ENCODE results near the gene CDC42EP4. TPM values are rescaled to one million over a fixed set of nuclear protein-coding genes. Genes with fewer than 3 reads are reported as not detected.

The CDC42EP4 gene
- total RNA-seq, 2 donors from 2014 or later: 1.1 to 1.8 TPM

DNA sequence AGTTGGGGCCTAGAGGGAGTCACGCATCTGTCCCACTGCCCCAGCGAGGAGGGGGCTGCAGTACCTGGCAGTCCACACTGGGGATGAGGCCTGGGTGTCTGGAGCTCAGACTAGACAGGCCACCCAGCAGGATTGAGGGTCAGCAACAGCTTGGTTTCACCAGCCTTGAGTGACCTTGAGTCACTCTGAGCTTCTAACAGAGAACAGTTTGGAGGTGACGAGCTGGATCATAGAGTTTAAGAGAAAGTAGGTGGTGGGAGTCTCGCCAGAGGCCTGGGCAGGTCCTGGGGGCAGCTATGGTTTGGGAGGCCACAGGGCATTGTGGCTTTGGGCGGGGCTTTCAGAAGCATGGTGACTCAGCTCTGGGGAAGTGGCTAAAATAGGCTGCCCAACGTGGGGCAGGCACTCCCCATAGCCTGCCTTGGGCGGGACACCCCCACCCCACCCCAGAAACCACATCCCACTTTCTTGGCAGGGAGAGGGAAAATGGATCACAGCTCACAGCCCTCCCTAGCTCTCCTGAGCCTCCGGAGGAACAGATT, 20.5 kb downstream of the CDC42EP4 start:
- no peaks in the 10 kb centered on the region for H3K36me3 Mint-ChIP-seq
- no peaks in the 10 kb centered on the region for H3K9me3 Mint-ChIP-seq
- ATAC-seq: peak; percentile 30 to 87
- H3K27ac Mint-ChIP-seq: peak overlapping the region in 1 of 2 donors; percentile 14
- peak in 1 of 2 donors; percentile 68 for DNase-seq (ENCODE audit: low spot score in 2 of 2)

DNA sequence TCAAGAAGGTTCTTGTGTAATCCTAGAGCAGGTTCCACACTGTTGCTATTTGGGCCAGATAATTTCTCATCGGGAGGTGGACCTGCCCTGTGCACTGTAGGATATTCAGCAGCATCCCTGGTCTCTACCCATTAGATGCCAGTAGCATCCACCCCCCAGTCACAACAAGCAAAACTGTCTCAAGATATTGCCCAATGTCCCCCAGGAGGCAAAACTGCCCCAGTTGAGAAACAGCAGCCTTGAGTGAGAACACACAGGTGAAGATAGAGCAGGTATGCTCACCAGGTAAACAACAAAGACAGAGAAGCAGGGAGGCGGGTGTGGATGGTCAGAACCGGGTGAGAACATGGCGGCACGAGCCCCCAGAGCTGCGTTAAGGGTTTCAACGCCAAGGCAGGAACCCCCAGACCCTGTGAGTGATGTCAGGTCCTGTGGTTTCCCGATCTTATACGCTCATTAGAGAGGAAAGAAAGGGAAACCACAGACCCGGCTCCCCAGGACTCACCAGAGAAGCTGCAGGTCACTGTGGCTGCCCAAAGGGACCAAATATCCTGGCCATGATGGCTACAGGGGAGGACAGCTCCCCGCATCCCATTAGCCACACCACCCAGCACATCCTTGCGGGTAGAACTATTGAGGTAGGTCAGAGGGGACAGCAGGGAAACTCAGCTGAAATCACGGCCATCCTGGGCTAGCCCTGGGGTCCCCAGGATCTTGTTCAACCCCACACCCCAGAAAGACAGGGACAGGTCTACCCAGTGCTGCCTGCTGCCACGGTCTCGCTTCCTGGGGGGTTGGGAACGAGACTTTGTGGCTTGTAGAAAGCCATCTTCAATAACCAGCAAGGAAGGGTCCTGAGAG, 21.2 kb downstream of the CDC42EP4 start:
- no peaks in the 10 kb centered on the region for H3K36me3 Mint-ChIP-seq
- H3K9me3 Mint-ChIP-seq: no peaks in the 10 kb centered on the region
- ATAC-seq (peak in 1 of 2 donors; percentile 41), DNase-seq (ENCODE audit: low spot score in 2 of 2) (no peak)
- H3K27ac Mint-ChIP-seq: peak overlapping the region in 1 of 2 donors; percentile 46

DNA sequence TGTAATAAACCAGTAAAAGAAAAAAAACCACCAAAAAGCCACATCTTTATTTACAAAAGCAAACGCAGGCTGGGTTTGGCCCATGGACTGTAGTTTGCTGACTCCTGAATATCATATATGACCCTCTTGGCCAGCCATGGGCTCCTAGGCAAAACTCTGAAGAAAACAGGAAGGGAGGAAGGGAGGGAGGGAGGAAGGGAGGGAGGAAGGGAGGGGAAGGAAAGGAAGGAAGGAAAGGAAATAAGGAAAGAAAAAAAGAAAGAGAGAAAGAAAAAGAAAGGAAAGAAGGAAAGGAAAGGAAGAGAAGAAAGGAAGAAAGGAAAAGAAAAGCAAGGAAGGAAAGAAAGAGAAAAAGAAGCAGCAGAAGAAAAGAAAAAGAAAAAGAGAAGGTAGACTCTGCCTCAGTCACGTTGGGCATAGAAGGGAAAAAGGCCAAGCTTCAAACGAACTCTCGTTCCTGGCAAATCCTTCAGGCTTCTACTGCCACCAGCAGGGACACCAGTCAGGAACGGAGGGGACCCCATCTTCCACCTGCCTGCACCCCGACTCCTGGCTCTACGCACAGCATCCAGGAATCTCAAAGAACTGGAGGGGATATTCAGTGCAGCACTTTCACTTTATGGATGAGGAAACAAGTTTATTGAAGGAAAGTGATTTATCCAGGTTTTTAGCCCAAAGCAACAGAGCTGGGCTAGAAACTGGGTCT, 22.1 kb downstream of the CDC42EP4 start:
- Mint-ChIP-seq H3K36me3 (no peaks in the 10 kb centered on the region), H3K9me3 (no peaks in the 10 kb centered on the region), H3K27ac (peak overlapping the region in 1 of 2 donors; percentile 4)
- ATAC-seq (no peak), DNase-seq (ENCODE audit: low spot score in 2 of 2) (no peak)

DNA sequence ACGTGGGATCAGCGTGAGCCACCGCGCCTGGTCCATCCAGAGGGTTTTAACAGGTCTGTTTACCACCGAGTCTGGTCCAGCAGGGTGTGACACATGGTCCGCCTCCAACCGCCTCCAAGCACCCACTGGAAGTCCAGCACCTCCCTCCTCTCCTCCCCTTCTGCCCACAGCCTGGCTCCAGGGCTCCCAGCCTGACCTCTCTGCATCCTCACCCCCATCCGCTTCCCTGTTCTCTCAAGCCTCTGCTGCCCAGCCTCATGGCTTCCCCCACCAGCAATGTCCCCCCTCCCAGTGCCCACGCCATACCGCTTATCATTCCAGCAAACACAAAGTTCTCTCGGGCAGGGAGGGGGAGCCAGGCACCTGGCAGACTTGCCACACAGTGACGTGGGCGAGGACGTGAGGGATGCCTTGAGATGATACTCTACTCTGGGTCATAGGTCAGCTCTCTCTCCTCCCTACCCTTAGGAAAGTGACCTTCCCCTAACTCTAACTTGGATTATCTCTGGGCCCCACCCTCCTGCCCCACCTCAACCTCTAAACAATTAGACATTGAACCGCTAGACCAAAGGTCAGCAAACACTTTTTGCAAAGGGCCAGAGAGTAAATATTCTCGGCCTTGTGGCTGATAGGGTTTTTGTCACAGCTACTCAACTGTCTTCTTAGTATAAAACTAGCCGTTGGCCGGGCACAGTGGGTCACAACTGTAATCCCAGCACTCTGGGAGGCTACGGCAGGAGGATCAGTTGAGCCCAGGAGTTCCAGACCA, 23.1 kb downstream of the CDC42EP4 start:
- ATAC-seq (no peak), DNase-seq (ENCODE audit: low spot score in 2 of 2) (no peak)
- Mint-ChIP-seq H3K27ac (no peak overlapping the region), H3K36me3 (no peaks in the 10 kb centered on the region), H3K9me3 (no peaks in the 10 kb centered on the region)

DNA sequence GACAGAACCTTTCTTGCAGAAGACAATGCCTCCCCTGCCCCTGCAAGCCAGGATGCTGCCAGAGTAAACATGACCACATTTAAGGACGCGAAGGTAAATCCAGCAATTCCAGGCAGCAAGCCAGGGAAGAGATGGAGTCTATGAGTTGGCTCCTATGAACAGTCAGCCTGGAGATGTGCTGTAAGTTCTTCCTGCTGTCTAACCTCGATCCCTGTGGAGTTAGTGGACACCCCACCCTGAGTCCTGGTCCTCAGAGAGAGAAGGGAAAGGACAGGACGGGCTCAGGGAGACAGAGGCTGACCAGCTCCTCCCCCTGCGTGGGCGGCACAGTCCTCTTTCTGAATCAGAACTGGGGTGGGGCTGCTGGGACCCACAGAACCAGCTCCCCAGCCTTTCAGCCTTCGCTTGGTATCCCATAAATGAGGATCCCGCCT, 24.9 kb downstream of the CDC42EP4 start:
- H3K27ac Mint-ChIP-seq: no peak overlapping the region
- H3K36me3 Mint-ChIP-seq: no peaks in the 10 kb centered on the region
- H3K9me3 Mint-ChIP-seq: no peaks in the 10 kb centered on the region
- ATAC-seq (no peak), DNase-seq (ENCODE audit: low spot score in 2 of 2) (no peak)

DNA sequence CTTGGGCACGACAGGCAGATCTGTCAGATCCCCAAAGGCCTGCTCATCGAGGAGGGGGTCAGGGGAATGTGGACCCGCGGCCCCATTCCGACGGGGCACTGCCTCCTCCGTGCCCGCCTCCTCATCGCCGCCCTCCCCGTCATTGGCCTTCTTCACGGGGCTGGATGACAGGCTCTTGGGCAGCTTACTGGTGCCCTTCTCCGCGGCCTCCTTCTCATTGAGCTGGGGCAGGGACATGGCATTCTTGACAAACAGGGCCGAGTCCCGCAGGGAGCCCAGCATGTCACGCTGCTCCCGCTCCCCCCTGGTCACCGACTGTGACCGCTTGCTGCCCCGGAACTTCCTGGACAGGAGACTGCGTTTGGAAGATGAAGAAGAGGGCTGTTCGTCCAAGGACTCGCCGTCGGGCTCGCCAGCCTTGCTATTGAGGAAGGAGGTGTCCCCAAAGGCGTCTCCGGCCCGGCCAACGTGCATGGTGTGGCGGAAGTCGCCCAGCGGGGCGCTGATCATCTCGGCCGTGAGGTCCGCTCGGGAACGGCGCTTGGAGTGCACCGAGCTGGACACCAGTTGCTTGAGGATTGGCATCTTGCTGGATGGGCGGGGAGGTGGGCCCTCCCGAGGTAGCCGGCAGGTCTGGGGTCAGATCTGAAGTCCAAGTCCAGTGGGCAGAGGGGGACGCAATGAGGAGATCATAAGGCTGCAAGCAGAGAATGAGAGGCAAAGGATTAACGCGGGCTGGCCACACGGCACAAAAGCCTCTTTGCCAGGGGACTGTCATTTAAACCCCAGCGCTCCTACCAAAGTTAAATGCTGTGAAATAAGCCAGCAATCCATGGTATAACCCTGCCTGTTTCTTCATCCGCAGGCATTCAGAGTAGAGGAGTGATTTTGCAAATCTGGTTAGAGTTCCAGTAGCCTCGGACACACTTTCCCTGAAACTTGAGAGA, 25.6 kb downstream of the CDC42EP4 start:
- DNase-seq (ENCODE audit: low spot score in 2 of 2) (no peak), ATAC-seq (no peak)
- Mint-ChIP-seq H3K36me3 (no peaks in the 10 kb centered on the region), H3K9me3 (no peaks in the 10 kb centered on the region), H3K27ac (no peak overlapping the region)

DNA sequence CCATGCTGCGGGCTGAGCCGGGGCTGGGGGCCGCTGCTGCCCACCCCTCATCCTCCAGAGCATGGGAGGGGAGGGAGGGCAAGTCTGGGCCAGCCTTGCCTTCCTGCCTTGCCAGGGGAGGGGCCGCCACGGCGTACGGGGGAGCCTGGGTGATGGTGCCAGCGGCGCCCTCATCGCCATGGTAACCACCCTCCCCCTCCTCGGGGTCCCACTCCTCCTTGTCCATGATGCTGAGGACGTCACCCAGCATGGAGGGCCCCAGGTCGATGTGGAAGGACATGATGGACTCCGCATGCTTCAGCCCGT, 26.2 kb downstream of the CDC42EP4 start:
- Mint-ChIP-seq H3K27ac (no peak overlapping the region), H3K36me3 (no peaks in the 10 kb centered on the region), H3K9me3 (no peaks in the 10 kb centered on the region)
- no peak for ATAC-seq
- DNase-seq (ENCODE audit: low spot score in 2 of 2): no peak

DNA sequence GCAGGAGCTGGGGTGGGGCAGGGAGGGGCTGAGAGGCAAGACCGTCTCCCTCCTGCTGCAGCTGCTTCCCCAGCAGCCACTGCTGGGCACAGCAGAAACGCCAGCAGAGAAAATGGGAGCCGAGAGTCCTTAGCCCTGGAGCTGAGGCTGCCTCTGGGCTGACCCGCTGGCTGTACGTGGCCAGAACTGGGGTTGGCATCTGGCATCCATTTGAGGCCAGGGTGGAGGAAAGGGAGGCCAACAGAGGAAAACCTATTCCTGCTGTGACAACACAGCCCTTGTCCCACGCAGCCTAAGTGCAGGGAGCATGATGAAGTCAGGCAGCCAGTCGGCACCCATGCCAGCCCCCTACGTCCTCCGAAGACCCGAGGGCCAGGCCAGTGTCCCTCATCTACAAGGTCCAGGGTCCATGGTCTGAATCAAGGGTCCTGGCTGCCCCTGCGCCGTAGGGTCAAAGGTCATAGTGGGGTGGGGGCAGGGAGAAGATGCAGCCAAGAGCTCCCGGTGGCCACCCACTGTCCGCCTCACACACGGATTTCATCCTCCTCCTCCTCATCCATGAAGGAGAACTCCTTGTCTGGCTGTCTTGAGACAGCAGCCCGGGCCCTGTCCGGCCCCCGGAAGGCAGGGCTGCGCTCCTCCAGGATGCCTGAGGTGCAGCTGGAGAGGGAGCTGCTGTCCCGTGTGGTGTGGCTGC, 26.7 kb downstream of the CDC42EP4 start:
- H3K36me3 Mint-ChIP-seq: no peaks in the 10 kb centered on the region
- H3K9me3 Mint-ChIP-seq: no peaks in the 10 kb centered on the region
- no peak for ATAC-seq
- no peak for DNase-seq (ENCODE audit: low spot score in 2 of 2)
- no peak overlapping the region for H3K27ac Mint-ChIP-seq

DNA sequence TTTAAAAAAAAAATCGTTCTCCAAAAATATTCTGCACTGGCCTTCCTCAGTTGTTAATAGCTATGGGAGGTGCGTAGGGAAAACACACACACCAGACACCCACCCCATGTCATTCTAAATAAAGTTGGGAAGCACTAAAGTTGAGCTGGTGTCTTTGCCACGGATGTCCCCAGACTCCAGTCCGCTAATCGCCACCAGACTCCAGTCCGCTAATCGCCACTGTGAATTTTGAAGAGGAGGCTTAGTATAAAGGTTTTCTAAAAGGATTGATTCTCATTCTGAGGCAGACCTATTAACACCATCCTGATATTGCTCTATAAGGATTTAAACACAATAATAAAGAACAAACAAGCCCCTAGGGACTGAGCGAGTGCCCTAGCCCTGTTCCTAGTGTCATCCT, 27.4 kb downstream of the CDC42EP4 start:
- H3K27ac Mint-ChIP-seq: no peak overlapping the region
- DNase-seq (ENCODE audit: low spot score in 2 of 2) (no peak), ATAC-seq (no peak)
- no peaks in the 10 kb centered on the region for H3K9me3 Mint-ChIP-seq
- H3K36me3 Mint-ChIP-seq: no peaks in the 10 kb centered on the region

DNA sequence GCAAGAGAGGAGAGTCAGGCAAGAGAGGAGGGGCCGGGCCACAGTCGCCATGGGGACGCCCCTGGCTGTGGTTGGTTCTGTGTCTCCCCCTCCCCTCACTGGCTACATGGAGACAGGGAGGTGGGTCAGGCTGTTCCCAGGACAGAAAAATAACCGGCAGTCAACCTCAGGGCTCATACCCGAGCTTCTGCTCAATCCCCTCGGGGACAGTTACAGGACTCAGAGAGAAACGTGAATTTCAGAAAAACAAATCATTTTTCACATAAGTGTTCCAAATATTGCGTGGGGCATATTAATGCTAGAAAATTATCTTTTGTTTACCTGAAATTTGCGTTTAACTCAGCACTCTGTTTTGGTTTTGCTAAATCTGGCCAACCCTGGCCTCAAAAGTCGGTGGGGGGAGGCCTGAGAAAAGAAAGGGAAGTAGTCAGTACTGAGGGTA, 27.9 kb downstream of the CDC42EP4 start:
- ATAC-seq (no peak), DNase-seq (ENCODE audit: low spot score in 2 of 2) (no peak)
- no peaks in the 10 kb centered on the region for H3K9me3 Mint-ChIP-seq
- H3K27ac Mint-ChIP-seq: no peak overlapping the region
- H3K36me3 Mint-ChIP-seq: no peaks in the 10 kb centered on the region

DNA sequence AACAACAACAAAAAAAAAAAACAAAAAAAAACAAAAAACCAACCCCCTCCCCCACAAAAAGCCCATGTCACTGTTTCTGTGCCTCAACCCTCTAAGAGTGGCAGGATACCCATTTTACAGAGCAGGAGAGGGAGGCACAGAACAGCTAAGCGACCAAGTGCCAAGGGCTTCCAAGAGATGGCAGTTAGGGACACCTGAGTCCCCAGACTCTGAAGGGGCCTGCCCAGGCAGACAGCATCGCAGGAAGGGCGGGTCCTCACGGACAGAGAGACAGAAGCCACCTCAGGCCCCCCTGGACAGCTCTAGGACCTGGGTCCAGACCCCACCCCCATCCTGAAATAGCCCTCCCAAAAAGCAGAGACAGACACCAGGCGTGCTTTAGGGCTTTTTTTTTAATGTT, 28.6 kb downstream of the CDC42EP4 start:
- Mint-ChIP-seq H3K9me3 (no peaks in the 10 kb centered on the region), H3K36me3 (no peaks in the 10 kb centered on the region), H3K27ac (no peak overlapping the region)
- DNase-seq (ENCODE audit: low spot score in 2 of 2): no peak
- no peak for ATAC-seq

DNA sequence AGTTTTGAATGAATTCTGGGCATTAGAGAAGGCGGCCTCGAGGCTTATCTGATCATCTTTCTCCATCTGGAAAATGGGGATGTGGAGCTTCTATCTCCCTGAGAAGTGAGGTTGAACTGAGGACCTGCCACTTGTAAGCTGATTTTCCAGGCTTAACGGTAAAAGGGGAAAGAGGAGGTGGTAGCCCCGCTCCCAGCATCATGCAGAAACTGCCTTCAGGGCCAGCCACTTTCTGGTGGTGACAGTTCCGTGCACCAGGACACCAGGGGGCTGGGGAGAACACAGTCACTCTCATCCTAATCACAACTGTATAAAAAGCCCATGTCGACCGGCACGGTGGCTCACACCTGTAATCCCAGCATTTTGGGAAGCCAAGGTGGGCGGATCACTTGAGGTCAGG, 29.2 kb downstream of the CDC42EP4 start:
- ATAC-seq: no peak
- no peak overlapping the region for H3K27ac Mint-ChIP-seq
- H3K36me3 Mint-ChIP-seq: no peaks in the 10 kb centered on the region
- DNase-seq (ENCODE audit: low spot score in 2 of 2): no peak
- H3K9me3 Mint-ChIP-seq: no peaks in the 10 kb centered on the region

DNA sequence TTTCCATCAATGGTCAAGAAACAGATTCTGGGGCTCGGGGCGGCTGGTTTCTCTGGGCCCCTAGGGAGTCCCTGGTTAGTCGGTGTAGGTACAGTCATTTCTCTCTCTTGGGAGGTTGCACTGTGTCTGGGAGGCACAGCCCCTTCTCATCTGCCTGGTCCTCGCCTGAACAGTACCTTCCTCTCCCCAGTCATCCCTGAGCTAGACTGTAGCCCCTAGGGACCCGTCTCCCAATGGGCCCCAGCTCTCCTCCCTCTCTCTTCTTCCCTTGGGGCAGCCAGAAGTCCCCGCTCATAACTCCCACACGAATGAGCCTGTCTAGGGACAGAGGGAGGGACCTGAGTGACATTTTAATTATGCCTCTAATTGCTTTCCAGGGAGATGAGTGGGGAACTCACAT, 29.9 kb downstream of the CDC42EP4 start:
- ATAC-seq (no peak), DNase-seq (ENCODE audit: low spot score in 2 of 2) (no peak)
- Mint-ChIP-seq H3K36me3 (no peaks in the 10 kb centered on the region), H3K27ac (no peak overlapping the region), H3K9me3 (no peaks in the 10 kb centered on the region)

DNA sequence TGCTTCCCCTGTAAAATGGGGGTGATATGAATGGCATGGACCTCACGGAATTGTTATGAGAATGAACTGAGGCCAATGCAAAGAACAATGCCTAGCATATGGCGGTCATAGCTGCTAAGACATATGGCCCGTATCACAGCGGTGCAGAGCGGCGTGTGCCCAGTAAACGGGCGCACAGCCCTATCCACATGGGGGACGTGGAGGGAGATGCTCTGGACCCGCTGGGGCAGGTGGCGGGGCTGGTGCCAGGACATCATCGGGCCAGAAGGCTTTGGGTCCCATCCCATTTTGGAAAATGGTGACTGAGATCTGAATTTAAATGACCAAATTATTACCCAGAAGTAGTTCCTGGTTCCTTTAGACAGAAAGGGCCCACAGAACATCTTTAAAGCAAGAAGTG, 31.6 kb downstream of the CDC42EP4 start:
- ATAC-seq (no peak), DNase-seq (ENCODE audit: low spot score in 2 of 2) (no peak)
- Mint-ChIP-seq H3K36me3 (no peaks in the 10 kb centered on the region), H3K27ac (no peak overlapping the region), H3K9me3 (no peaks in the 10 kb centered on the region)

DNA sequence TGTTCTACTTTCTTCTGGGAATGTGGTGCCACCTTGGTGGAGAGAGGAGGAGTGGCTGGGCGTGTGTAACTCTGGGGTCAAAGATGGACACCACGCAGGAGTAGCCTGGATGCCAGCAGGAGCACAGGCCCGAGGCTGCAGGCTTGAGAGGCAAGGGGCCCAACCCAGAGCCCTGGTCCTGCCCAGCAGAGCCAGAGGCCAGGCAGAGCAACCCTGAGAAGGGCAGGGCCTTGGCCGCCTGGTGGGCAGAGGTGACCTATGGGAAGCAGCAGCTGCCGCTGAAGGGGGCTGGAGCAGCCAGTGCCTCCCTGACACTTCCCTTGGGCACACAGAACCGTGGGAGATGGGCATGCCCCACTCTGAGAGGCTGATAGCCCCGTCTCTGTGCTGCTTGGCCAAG, 32.1 kb downstream of the CDC42EP4 start:
- Mint-ChIP-seq H3K36me3 (no peaks in the 10 kb centered on the region), H3K27ac (peak overlapping the region in 1 of 2 donors; percentile 22), H3K9me3 (no peaks in the 10 kb centered on the region)
- no peak for ATAC-seq
- DNase-seq (ENCODE audit: low spot score in 2 of 2): no peak
